T-helper 9 cell (primary cell): ENCODE results near the gene ADIPOR2.

ENCODE experiments used
- DNase-seq: peaks from one replicate; pipeline ENCODE4 v3.0.0-alpha.2; 2020

Gene ADIPOR2

GRCh38 chr12:1801303-1801975, 110.6 kb downstream of the ADIPOR2 start:
- no peak for DNase-seq

- DNase-seq = no peak
Measured at GRCh38 chr12:1803736-1804135, 112.9 kb downstream of the ADIPOR2 start.

DNA sequence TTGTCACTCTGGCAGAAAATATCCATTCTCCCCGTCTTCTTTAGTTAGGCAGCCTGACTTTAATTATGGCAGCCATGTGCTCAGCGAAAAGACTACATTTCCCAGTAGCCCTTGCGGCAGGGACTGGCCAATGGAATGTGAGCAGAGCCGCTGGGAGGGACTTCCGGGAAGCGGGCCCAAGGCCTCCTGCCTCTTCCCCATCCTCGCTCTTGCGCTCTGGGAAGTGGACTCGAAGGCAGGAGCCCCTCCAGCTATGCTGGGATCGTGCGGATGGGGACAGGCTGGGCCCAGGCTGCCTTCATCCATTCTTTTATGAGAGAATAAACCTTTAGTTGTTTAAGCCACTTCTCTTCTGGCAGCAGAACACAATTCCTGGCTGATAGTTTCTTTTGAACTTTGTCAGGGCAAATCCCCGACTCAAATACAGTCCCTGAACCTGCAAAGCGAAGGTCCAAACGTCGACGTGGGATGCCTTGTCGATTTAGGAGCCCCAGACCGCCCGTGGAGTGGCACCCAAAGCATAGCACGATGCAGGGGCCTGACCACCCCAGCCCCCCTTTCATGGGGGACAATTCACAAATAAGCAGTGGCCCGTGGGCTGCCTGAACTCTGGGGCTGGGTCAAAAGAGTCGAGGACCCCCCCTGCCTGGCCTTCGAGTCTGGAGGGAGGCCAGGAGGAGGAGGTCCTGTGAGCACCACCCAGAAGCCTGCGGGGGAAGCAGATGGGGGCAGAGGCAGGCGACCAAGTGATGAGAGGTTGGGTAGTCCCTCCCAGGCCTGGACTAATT, 113.9 kb downstream of the ADIPOR2 start:
- peak; percentile 80 for DNase-seq

GRCh38 chr12:1805441-1806081, 114.7 kb downstream of the ADIPOR2 start:
- no peak for DNase-seq

DNA sequence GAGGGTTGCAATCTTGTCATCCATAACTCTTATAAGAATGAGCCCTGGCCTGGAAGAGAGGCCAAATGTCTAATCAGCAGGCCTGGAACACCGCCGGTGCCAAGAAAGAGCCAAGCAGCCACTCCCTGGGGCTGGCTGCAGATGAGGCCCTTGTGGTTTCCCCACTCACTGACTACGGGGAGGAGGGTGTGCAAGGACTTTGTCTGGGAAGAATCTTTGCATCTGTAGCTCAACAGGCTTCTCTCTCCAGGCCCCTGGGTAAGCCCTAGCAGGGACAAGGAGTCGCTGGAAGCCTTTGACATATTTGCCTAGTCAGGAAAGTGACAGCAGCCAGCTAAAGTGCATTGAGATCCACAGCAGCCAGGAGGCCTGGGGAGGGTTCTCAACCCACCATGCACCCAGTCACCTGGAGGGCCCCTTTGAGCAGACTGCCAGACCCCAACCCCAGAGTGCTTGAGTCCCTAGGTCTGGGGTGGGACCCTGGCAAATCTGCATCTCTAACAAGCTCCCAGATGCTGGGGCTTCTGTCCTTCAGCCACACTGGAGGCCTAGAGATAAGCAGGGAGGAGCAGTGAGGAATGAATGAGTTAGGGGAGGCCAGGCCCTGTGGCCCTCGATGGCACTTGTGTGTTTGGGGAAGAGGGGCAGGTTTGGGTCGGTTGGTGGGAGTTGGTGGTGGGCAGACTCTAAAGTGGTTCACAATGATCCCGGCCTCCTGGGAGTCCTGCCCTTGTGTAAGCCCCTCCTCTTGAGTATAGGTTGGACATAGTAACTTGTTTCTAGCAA, 115.6 kb downstream of the ADIPOR2 start:
- DNase-seq = no peak

DNA sequence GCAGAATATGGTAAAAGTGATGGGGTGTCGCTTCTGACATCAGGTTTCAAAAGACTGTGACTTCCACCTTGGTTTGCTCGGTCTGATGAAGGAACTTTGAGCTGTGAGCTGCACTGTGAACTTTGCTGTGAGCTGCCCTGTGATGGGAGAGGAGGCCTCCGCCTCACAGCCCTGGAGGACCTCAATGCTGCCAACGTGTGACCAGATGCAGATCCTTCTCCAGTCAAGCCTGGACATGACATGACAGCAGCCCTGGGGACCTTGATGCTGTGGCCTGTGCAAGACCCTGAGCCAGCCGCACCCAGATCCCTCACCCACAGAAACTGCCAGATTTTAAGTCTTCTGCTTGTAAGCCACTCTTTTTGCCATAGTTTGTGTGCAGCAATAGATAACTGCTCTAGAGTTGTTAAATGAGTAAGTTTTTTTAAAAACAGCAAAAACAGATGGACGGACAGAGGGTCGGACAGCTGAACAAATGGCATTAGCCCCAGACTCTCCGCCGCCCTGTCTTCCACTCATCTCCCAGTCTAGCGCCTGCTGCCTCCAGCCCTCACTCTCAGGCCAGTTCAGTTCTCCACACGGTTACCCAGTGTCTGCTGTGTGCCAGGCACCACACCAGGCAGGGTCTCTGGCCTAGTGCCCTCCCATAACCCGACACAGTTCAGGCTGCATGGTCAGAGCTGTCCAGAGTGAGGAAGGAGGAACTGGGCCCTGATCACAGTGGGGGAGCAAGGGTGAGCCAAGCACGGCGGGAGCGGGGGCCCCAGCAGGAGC, 116.4 kb downstream of the ADIPOR2 start:
- no peak for DNase-seq

DNA sequence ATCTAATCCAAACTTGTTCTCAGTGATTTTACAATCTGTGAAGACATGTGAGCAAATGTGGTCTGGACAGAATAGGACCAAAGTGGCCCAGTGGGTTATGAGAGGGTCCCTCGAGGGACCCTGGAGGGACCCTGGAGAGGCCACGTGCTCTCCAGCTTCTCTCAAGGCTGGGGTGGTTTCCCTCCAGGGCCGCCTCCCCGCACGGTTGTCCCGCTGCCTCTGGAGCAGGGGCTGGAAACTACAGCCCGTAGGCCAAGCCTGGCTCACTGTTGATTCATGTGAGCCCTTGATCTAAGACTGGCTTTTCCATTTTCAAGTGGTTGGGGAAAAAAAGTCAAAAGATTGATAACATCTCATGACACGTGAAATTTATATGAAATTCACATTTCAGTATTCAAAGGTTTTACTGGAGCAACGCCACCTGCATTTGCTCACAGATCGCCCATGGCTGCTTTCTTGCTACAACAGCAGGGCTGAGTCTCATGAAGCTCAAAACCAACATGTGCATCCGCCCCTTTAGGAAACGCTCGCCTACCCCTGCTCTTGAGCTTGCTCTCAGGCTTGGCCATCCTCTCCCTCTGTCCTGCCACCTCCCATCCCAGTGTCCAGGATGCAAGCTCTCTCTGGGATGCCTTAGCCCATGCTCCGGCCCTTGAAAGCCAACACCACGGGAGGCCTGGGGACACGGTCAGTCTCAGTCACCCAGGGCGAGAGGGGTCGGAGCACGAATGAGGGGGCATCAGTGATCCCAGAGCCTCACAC, 117.3 kb downstream of the ADIPOR2 start:
- DNase-seq = no peak

GRCh38 chr12:1808798-1809480, 118.1 kb downstream of the ADIPOR2 start:
- DNase-seq = no peak

GRCh38 chr12:1809591-1810190, 118.8 kb downstream of the ADIPOR2 start:
- DNase-seq = no peak

GRCh38 chr12:1810201-1810930, 119.5 kb downstream of the ADIPOR2 start:
- no peak for DNase-seq

DNA sequence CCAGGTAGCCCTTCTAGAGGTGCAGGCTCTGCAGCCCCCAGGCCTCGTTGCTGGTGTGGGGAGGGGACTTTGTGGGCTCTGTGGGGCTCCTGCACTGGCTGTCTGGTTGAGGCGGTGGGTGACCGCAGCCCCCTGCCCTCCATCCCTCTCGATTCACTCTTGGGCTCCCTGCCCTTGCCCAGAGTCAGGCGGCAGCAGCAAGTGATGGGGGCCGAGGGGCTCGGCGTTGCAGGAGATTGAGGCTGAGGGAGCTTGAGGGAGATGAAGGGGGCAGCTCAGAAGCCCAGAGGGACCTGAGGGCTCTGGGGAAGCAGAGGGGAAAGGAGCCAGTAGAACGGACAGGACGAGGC, 120.0 kb downstream of the ADIPOR2 start:
- no peak for DNase-seq

DNA sequence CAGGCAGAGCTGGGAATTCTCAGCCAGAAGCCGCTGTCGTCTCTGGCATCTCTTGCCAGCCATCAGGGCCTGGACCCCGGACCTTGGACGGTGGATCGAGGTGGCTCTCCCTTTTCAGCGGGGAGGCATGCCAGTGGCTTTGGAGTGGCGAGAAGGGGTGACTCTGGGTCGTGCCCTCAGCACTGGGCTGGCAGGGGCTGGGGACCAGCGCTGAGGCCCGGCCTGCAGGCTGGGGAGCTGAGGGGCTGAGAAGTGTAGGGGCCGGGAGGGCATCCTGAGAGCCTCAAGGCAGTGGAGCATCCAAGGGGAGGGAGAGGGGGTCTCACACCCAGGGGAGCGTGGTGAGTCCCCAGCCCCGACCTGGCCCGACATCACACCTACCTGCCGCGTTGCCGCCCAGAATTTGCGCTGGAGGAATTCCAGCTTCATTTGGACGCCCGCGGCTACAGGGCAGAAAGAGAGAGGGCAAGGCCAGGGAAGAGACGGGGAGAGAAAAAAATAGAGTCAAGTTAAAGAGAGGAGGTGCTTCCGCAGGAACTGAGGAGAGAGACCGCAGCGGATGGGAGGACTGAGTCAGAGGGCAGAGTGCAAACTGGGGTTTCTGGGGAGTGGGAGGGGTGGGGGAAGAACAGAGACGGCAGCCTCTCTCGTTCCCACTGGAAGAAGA, 120.5 kb downstream of the ADIPOR2 start:
- peak; percentile 25 for DNase-seq

- no peak for DNase-seq
Measured at GRCh38 chr12:1811948-1812291, 121.0 kb downstream of the ADIPOR2 start.

GRCh38 chr12:1812650-1813302, 121.9 kb downstream of the ADIPOR2 start:
- DNase-seq = no peak

DNA sequence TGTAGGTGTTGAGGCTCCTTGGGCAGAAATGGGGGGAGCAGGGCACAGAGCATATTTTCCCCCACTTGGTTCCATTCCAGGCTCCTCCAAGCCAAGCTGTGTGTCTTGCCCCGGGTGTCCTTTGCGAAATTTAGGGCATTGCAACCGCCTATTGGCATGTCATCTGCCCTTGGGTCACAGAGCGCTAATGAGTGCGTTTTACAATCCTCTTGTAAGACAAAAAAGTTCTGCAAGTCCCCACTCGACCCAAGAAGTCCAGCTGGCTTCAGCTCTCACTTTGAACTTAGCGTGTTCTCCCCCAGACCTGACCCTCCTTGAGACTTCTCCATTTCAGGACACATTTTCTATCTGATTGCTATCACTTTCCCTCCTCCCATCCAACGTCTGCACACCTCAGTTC, 123.4 kb downstream of the ADIPOR2 start:
- no peak for DNase-seq

GRCh38 chr12:1815108-1815507, 124.2 kb downstream of the ADIPOR2 start:
- no peak for DNase-seq

- DNase-seq = no peak
Measured at GRCh38 chr12:1815814-1816729, 125.2 kb downstream of the ADIPOR2 start.
